Endothelial cell (in vitro differentiated cells): ENCODE data around the gene CHCHD10. TPM values are rescaled to one million over a fixed set of nuclear protein-coding genes. Genes with fewer than 3 reads are reported as not detected.

ENCODE experiments used
- DNase-seq: peaks from one replicate; pipeline ENCODE4 v3.0.0; 2021; ENCODE audit warnings: low spot score
- H3K27ac Mint-ChIP-seq: one replicate; pipeline ENCODE4 v1.8.0; 2021; ENCODE audit warnings: mixed read lengths, inconsistent platforms; ENCODE audit not compliant: unreplicated experiment
- H3K27me3 Mint-ChIP-seq: one replicate; pipeline ENCODE4 v1.8.0; 2021; ENCODE audit warnings: mild to moderate bottlenecking, moderate library complexity, mixed read lengths, inconsistent platforms; ENCODE audit not compliant: unreplicated experiment
- H3K36me3 Mint-ChIP-seq: one replicate; pipeline ENCODE4 v1.8.0; 2021; ENCODE audit warnings: mild to moderate bottlenecking, low read depth, mixed read lengths, inconsistent platforms; ENCODE audit not compliant: unreplicated experiment
- H3K4me1 Mint-ChIP-seq: one replicate; pipeline ENCODE4 v1.8.0; 2021; ENCODE audit warnings: mild to moderate bottlenecking, mixed read lengths, inconsistent platforms; ENCODE audit not compliant: unreplicated experiment
- H3K4me3 Mint-ChIP-seq: one replicate; pipeline ENCODE4 v1.8.0; 2021; ENCODE audit warnings: mild to moderate bottlenecking, mixed read lengths, inconsistent platforms; ENCODE audit not compliant: unreplicated experiment
- H3K9me3 Mint-ChIP-seq: one replicate; pipeline ENCODE4 v1.8.0; 2021; ENCODE audit warnings: mixed read lengths, inconsistent platforms; ENCODE audit not compliant: unreplicated experiment
- CTCF ChIP-seq: fragments of 200-600 bp; sonication (generic); IDR thresholded peaks from one replicate; pipeline ENCODE4 v1.5.0; 2021; ENCODE audit warnings: antibody characterized with exemption; ENCODE audit not compliant: unreplicated experiment
- total RNA-seq: library from RNA; stranded (reverse); fragmentation: NEBNext Ultra II Directional; extraction: Animal tissue kit (Norgen Biotek cat#: 25700); gene quantifications from one replicate; pipeline ENCODE4 v1.2.1, GENCODE V29; 2021; ENCODE audit not compliant: unreplicated experiment

Gene CHCHD10
- total RNA-seq, 1 donor from 2014 or later: 55.8 TPM

DNA sequence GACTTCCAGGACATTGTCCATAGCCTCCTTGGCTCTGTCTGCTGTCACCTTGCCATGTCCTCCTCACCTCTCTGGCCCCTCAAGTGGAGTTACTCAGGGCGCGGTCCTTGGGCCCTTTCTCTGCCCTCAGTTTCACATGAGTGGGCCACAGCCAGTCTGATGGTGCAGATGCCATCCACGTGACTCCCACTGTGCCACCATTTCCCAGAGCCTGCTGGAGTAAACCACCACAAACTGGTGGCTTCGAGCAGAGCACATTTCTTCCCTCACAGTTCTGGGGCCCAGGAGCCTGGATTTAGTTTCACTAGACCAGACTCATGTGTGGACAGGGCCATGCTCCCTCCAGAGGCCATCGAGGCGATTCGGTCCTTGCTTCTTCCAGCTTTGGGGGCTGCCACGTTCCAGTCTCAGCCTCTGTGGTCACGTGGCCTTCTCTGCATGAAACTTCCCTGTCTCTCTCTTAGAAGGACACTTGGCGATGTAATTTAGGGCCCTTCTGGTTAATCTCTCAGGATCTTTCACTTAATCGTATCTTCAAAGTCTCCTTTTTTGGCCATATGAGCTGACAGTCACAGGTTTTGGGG is 33.6 kb upstream of the CHCHD10 start:
- no peak for TF ChIP-seq CTCF
- peak overlapping the region; percentile 79 for H3K4me3 Mint-ChIP-seq
- DNase-seq: no peak
- H3K9me3 Mint-ChIP-seq: no peaks in the 10 kb centered on the region
- H3K4me1 Mint-ChIP-seq: no peaks in the 10 kb centered on the region
- peaks cover 46% of the 10 kb centered on the region for H3K36me3 Mint-ChIP-seq
- no peaks in the 10 kb centered on the region for H3K27me3 Mint-ChIP-seq
- peak overlapping the region; percentile 30 for H3K27ac Mint-ChIP-seq

GRCh38 chr22:23800297-23801237 is 32.8 kb upstream of the CHCHD10 start:
- peaks cover 49% of the 10 kb centered on the region for H3K36me3 Mint-ChIP-seq
- no peak for DNase-seq
- H3K4me3 Mint-ChIP-seq: peak overlapping the region; percentile 79
- no peaks in the 10 kb centered on the region for H3K4me1 Mint-ChIP-seq
- H3K27me3 Mint-ChIP-seq: no peaks in the 10 kb centered on the region
- TF ChIP-seq CTCF: no peak
- H3K9me3 Mint-ChIP-seq: no peaks in the 10 kb centered on the region
- peak overlapping the region; percentile 30 for H3K27ac Mint-ChIP-seq

DNA sequence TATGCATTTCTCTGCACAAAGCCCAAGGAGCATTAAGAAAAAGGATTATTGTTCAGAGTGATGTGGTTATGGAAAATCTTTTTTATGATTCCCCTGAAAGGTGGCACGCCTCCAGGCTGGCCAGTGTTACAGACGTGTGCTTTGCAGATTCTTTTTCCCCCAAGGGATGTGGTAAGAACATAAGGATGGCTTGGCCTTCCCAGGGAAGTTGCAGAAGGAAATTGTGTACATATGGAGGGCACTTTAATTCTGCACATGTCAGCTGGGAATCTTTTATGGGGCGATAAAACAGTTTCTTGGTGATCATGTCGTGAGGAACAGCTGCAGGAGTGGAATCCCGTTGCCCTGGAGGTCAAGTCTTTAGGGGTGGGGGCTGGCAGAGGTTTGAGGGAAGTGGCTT is 28.7 kb upstream of the CHCHD10 start:
- Mint-ChIP-seq H3K4me1 (no peaks in the 10 kb centered on the region), H3K9me3 (no peaks in the 10 kb centered on the region), H3K27me3 (no peaks in the 10 kb centered on the region), H3K36me3 (peaks cover 38% of the 10 kb centered on the region), H3K27ac (no peak overlapping the region), H3K4me3 (no peak overlapping the region)
- no peak for DNase-seq
- TF ChIP-seq CTCF: no peak

DNA sequence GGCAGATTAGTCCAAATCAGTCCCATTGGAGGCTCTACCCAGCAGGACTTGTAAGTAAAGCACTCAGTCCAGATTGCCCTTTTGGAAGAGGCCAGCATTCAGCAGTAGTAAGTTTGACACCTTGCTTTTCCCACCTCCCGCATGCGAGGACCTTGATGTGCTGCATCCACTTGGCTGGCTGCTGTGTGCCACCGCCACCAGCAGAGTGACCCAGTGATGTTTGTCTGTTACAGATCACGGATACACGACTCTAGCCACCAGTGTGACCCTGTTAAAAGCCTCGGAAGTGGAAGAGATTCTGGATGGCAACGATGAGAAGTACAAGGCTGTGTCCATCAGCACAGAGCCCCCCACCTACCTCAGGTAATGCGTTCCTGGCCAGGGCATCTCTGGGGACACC is 25.6 kb upstream of the CHCHD10 start:
- Mint-ChIP-seq H3K27me3 (no peaks in the 10 kb centered on the region), H3K4me3 (peak overlapping the region; percentile 57), H3K36me3 (peaks cover 22% of the 10 kb centered on the region), H3K9me3 (no peaks in the 10 kb centered on the region), H3K4me1 (no peaks in the 10 kb centered on the region), H3K27ac (no peak overlapping the region)
- no peak for DNase-seq
- no peak for TF ChIP-seq CTCF
